SK-N-MC (cell line): ENCODE data around the gene PAOX.

Experiments used
- DNase-seq: peaks from one replicate; pipeline ENCODE4 v3.0.0-alpha.2; 2011; ENCODE audit warnings: low read depth, low spot score
- H3K27ac ChIP-seq: fragments of 200-600 bp; sonication (generic); 2 replicates; pipeline ENCODE4 v1.5.1; 2016; ENCODE audit warnings: mixed run types
- H3K36me3 ChIP-seq: fragments of 200-600 bp; sonication (generic); 2 replicates; pipeline ENCODE4 v1.6.1; 2017; ENCODE audit warnings: antibody characterized with exemption, low read length, mixed read lengths; ENCODE audit not compliant: insufficient read depth
- H3K4me3 ChIP-seq: fragments of 200-600 bp; sonication (generic); 2 replicates; pipeline ENCODE4 v1.5.1; 2016
- H3K9ac ChIP-seq: fragments of 200-600 bp; sonication (generic); 2 replicates; pipeline ENCODE4 v1.8.0; 2017; ENCODE audit warnings: mixed run types, mixed read lengths; ENCODE audit not compliant: insufficient read length
- H3K9me3 ChIP-seq: fragments of 200-600 bp; sonication (generic); 2 replicates; pipeline ENCODE4 v1.6.1; 2017; ENCODE audit warnings: low read depth, mild to moderate bottlenecking, antibody characterized with exemption, low read length, moderate library complexity, mixed read lengths
- EZH2 ChIP-seq: fragments of 200-600 bp; sonication (generic); IDR thresholded peaks from one replicate; pipeline ENCODE4 v1.6.1; 2017; ENCODE audit warnings: antibody characterized with exemption
- FOXP2 ChIP-seq: optimal IDR thresholded peaks from 2 replicates; pipeline ENCODE3; 2011; ENCODE audit warnings: mild to moderate bottlenecking, moderate library complexity; ENCODE audit not compliant: insufficient read depth; ENCODE audit errors: extremely low read length, control extremely low read depth
- POLR2AphosphoS5 ChIP-seq: IDR thresholded peaks from 2 replicates; pipeline ENCODE4 v1.6.1; 2012; ENCODE audit warnings: mild to moderate bottlenecking, low read depth, low read length, borderline replicate concordance

The PAOX gene

DNA sequence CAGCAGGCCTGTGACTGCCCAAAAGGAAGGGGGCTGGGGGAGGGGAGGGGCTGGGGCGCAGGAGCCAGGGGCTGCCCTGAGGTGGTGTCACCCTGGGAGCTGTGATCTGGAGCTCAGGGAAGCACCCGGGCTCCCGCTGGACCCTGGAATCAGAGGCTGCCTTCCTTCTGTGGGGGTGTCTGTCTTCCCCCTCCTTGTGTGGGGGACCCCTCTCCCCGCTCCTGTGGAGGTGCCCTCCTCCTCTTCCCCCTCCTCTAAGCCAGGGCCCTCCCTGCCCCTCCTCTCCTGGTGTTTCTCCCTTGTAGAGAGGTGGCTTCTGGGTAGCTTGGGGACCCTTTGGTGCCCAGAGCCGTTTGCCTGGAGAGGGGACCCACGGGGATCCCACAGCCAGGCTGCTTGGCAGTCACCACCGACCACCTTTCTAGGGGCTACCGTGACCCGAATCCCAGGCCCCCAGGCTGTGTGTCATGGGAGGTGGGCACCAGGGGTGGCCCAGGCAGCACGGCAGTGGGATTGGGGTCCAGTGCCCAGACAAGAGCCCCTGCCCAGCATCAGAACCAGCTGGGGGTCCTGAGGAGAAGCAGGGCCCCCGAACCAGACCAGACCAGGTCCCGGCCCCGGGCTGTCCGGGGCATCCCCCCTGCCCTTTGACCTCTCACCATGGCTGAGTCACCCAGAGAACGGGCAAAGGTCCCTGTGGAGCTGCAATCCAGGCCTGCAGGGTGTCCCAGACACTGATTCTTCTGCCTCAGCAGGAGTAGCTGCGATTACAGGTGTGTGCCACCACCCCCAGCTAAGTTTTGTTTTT is 31.1 kb upstream of the PAOX start:
- no peak for DNase-seq
- TF ChIP-seq POLR2AphosphoS5 (no peak), EZH2 (no peak), FOXP2 (no peak)
- H3K36me3 ChIP-seq: no peaks in the 10 kb centered on the region
- H3K4me3 ChIP-seq: no peak overlapping the region
- H3K9ac ChIP-seq: no peak overlapping the region
- no peak overlapping the region for H3K27ac ChIP-seq
- no peaks in the 10 kb centered on the region for H3K9me3 ChIP-seq

DNA sequence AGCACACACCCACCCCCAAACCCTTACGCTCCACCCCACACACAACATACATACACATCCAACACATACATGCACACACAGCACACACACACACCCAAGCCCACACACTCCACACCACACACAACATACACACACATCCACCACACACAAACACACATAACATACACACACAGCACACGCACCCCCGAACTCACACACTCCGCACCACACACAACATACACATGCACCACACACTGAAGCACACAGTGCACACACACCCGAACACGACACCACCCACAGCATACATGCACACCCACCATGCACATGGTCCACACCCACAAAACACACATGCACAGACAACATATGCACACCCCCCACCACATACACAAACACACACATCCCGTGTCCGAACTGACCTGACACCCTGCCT is 29.9 kb upstream of the PAOX start:
- DNase-seq: no peak

DNA sequence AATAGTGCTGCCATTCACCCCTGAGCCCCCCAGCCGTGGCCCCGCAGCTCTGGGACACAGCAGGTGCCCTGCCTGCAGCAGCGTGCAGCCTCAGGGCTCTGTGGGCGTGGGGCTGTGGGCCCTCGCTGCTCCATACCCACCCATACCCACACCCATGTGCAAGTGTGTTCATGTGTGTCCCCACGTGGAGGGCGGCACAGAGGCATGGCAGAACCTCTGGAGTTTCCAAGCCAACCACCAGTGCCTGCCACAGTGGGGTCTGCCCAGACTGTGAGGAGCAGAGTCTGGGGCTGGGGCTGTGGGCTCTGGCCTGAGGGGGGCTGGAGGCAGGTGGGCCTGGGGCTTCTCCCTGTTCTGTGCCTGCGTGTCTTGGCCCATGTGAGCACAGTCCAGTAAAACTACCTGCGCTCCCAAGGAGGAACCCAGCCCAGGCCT is 29.5 kb upstream of the PAOX start:
- no peak overlapping the region for H3K27ac ChIP-seq
- no peaks in the 10 kb centered on the region for H3K9me3 ChIP-seq
- DNase-seq: no peak
- no peak overlapping the region for H3K9ac ChIP-seq
- H3K36me3 ChIP-seq: no peaks in the 10 kb centered on the region
- TF ChIP-seq FOXP2: no peak
- no peak for TF ChIP-seq EZH2
- TF ChIP-seq POLR2AphosphoS5: no peak
- H3K4me3 ChIP-seq: no peak overlapping the region

More for the DNA sequence above, 29.9 kb upstream of the PAOX start:
- no peaks in the 10 kb centered on the region for H3K36me3 ChIP-seq
- no peak overlapping the region for H3K4me3 ChIP-seq
- TF ChIP-seq EZH2 (no peak), FOXP2 (no peak), POLR2AphosphoS5 (no peak)
- no peak overlapping the region for H3K9ac ChIP-seq
- no peaks in the 10 kb centered on the region for H3K9me3 ChIP-seq
- no peak overlapping the region for H3K27ac ChIP-seq

DNA sequence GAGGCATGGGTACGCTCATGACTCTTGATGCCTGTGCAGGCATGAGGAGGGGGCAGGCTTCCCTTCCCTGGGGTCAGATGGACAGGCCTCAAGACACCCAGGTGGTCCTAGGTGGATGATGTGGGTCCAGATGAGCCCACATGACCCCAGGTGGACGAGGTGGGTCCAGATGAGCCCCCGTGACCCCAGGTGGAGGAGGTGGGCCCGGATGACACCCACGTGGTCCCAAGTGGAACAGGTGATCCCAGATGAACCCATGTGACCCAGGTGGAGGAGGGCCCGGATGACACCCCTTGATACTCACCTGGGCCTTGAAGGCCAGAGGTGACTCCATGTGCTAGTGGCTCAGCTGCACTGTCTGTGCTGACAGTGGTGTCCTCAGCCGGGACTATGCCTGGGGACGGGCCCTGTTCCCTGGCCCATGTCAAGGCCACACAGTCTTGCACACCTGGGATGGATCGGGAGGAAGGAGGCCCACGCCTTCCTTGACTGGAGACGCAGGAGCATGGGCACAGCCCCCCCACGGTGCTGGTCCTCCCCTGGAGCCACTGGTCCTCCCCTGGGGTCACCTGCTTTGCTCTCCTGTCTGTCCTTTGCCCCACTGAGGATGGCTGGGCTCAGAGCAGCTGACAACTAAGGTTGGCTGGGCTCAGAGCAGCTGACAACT is 28.6 kb upstream of the PAOX start:
- no peak for DNase-seq
- H3K27ac ChIP-seq: no peak overlapping the region
- H3K4me3 ChIP-seq: no peak overlapping the region
- H3K9me3 ChIP-seq: no peaks in the 10 kb centered on the region
- H3K36me3 ChIP-seq: no peaks in the 10 kb centered on the region
- no peak overlapping the region for H3K9ac ChIP-seq
- TF ChIP-seq FOXP2 (no peak), EZH2 (no peak), POLR2AphosphoS5 (no peak)

DNA sequence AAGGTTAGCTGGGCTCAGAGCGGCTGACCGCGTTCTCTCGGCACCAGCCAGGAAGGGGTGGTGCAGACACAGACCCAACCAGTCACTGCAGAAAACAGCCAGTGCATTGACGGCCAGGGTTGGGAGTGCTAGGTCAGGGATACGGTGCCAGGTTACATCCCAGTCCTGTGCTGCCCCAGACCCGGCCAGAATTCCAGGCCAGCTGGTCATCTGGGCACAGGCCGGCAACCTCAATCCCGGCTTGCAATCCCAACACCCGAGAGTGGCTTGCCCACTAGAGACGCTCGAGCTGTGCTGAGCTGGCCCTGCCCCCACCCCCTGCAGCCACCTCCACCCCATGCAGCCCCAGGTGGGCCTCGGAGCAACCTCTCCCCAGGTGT is 28.1 kb upstream of the PAOX start:
- no peak for DNase-seq
- TF ChIP-seq POLR2AphosphoS5: no peak
- Histone ChIP-seq H3K9ac (no peak overlapping the region), H3K36me3 (no peaks in the 10 kb centered on the region), H3K4me3 (no peak overlapping the region), H3K27ac (no peak overlapping the region), H3K9me3 (no peaks in the 10 kb centered on the region)

DNA sequence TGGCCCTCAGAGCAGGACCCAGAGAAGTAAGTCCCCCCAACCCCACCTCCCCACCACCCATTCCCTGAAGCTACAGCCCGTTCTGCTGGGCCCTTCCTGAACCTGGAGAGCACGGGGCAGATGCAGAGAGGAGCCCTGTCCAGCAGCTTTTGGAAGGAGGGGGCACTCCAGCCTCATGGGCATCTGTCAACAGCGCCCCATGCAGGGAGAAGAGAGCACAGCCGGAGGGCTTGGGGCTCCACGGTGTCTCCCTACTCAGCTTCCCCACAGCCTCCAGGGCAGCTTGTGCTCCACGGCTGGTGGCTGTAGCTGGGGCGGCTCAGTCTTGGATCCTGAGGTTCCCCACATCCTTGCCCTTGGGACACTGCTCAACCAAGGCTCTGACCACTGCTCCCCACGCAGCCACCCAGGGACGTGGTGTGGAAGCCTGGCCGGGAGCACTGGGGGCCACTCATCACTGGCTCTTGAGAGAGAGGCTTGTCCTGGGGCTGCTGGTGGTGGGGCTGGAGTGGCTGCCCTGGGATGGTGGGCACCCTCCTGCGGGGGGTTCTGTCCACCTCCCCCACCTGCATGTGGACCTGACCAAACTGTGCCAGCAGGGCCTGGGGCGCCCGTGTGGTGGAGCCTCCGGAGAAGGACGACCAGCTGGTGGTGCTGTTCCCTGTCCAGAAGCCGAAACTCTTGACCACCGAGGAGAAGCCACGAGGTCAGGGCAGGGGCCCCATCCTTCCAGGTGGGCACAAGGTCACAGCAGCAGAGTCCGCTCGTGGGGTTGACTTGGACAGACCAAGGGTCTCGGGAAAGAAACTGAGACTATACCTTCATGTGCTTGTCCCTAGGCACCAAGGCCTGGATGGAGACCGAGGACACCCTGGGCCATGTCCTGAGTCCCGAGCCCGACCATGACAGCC is 27.4 kb upstream of the PAOX start:
- no peak for DNase-seq
- Histone ChIP-seq H3K27ac (no peak overlapping the region), H3K36me3 (no peaks in the 10 kb centered on the region), H3K9ac (no peak overlapping the region), H3K9me3 (no peaks in the 10 kb centered on the region), H3K4me3 (no peak overlapping the region)
- TF ChIP-seq EZH2: no peak
- no peak for TF ChIP-seq FOXP2
- TF ChIP-seq POLR2AphosphoS5: no peak

DNA sequence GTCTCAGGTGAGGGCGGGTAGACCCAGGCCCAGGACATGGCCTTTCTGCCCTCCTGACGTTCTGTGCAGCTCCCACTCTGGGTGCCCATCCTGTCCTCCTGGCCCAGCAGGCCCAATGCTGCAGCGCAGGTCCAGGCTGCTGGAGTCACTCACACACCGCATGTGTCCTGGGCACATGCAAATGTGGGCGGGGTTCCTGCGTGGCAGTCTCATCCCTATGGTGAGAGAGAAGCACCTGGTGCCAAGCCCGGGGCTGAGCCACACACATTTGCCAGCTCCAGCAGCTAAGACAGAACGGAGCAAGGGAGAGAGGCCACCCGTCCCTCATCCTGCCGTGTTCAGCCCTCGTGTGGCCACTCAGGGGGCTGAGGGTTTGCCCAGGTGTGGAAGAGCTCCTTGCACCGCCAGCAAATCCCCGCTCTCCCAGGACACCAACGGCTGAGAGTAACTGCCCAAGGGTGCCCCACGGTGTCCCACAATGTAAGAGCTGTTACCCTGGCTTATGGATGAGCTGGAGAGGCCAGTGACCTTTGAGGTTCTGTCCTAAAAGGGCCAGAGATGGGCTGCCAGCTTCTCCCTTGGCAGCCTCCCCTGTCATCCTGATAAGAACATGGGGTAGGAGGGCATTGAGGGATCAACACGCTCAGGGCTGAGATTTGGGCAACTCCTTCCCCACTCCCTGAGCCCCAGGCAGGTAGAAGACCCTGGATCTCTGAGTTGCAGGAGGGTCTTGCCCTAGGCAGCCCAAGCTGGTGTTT is 25.7 kb upstream of the PAOX start:
- Histone ChIP-seq H3K4me3 (no peak overlapping the region), H3K9me3 (no peaks in the 10 kb centered on the region), H3K9ac (no peak overlapping the region), H3K27ac (no peak overlapping the region), H3K36me3 (no peaks in the 10 kb centered on the region)
- TF ChIP-seq EZH2: no peak
- no peak for TF ChIP-seq FOXP2
- TF ChIP-seq POLR2AphosphoS5: no peak
- no peak for DNase-seq

DNA sequence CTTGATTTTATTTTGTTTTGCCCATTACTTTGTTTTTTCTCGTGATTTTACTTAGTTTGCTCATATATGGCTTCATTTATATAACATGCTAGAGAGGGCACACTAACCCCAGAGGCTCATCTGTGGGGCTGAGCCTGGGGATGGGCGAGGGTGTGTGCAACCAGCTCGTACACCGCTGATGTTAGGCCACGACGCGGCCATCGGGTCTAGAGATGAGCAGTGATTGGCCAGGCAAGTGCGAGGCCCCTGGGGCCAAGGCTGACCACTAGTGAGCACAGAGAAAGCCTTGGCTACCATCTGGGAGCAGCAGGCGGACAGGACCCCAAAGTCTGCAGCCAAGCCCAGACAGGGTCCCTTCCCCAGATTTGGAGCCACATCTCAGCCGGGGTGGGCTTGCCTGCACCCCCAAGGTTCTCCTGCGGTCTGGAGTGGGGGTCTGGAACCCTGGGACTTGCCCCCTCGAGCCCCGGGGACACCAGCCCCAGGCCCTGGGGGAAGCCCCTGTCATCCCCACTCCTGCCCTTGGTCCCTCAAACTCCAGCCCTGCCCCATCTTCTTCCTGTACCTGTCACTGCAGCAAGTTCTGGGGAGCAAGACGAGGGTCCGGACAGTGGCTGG is 25.0 kb upstream of the PAOX start:
- no peak overlapping the region for H3K27ac ChIP-seq
- H3K4me3 ChIP-seq: no peak overlapping the region
- no peak for DNase-seq
- H3K9me3 ChIP-seq: no peaks in the 10 kb centered on the region
- H3K36me3 ChIP-seq: no peaks in the 10 kb centered on the region
- H3K9ac ChIP-seq: no peak overlapping the region
- TF ChIP-seq EZH2: no peak
- no peak for TF ChIP-seq FOXP2
- no peak for TF ChIP-seq POLR2AphosphoS5
